NCI-H1417 treated with DMSO at 0.1 percent for 48 hours (cell line): Measurements from ENCODE around the gene OR8K3.

Experiments used
- DNase-seq: peaks from one replicate; lab custom pipeline; 2025; lab: John Stamatoyannopoulos, UW

Gene OR8K3

GRCh38 chr11:56314844-56315243, at the start of gene OR8K3:
Gene OR8K3 (plus strand): TSS chr11:56315144. CDS start chr11:56318307, 3,163 bp downstream.
- DNase-seq: no peak

- no peak for DNase-seq
Measured at GRCh38 chr11:56271092-56271491, 43.9 kb upstream of the OR8K3 start.

GRCh38 chr11:56273854-56274253, 41.1 kb upstream of the OR8K3 start, which contains the start of gene OR5T1:
Gene OR5T1 (plus strand): TSS chr11:56274154. CDS start chr11:56275639, 1,485 bp downstream.
- no peak for DNase-seq

GRCh38 chr11:56292154-56292553, 22.8 kb upstream of the OR8K3 start, which contains the start of gene OR8H1:
Gene OR8H1 (minus strand): TSS chr11:56292254. CDS start chr11:56291062, 1,192 bp downstream.
- DNase-seq: no peak

GRCh38 chr11:56296898-56297297, 18.0 kb upstream of the OR8K3 start:
- DNase-seq: no peak

DNA sequence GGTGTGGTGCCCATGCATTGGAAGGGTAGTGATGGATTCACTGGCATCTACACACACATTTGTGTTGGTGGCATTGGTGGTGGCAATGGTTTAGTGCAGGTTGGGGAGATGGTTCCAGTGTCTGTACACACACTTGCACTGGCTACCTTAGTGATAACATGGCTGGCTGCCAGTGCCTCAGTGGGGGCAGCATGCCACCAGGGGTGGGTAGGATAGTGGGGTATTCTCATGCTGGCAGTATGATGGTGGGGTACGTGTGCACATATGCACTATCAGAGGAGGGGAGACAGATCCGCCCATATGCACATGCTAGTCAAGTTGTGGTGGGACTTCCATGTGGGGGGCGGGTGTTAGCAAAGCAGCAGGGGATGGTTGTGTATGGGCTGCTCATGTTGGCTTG, 7.1 kb upstream of the OR8K3 start:
- DNase-seq: no peak

DNA sequence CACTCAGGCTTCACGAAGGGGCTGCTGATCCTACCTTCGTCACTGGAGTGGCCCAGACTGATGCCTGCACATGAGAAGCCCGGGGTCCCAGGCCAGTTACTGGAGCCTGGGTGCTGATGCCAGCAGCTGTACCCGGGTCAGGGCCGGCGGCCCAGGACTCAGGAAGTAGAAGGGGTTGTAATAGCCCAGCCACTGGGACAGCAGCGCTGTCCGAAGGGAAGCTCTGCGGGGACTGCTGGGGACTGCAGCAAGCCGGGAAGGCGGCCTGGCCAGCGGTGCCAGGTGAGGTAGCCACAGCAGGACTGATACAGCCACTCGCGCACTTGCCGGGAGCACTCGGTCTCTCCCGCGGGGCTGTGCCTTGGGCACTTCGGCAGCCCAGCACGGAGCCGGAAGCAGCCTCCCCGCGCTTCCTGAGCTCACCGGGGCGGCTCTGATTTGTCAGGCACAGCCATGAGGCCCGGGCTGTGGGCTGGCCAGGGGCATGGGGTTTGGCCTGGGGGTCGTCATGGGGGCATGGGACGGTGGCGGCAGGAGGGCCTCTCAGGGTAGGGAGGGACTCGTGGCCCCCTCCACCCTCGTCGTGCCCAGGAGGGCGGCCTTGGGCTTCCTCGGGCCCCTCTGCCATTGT, 17.0 kb downstream of the OR8K3 start:
- no peak for DNase-seq

DNA sequence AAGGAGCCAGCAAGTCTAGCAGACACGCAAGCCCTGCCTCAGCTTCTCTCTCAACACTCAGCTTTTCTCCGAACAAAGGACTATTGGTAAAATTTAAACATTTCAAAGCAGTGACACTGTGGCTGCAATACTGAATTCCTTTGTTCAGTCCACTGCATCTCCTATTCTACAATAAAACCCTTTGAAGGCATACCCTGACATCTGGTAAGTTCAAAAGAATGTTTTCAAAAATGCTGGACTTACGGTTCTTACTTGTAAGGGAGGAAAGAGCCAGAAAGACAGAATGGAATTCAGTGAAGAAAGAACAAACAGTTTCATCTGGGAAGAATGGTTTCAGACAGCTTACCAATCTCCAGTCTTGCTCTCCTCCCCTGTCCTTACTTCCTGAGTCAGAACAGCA, 18.2 kb downstream of the OR8K3 start:
- DNase-seq: no peak

GRCh38 chr11:56340289-56340688, 25.3 kb downstream of the OR8K3 start:
- DNase-seq: no peak

- no peak for DNase-seq
Measured at GRCh38 chr11:56345739-56346138, 30.8 kb downstream of the OR8K3 start, which contains the start of gene OR8K1. Gene OR8K1 (plus strand): TSS chr11:56346039. CDS start chr11:56346039, 0 bp downstream.

GRCh38 chr11:56353991-56354390, 39.0 kb downstream of the OR8K3 start, which contains the start of gene OR8J1:
Gene OR8J1 (plus strand): TSS chr11:56354291. CDS start chr11:56360247, 5,956 bp downstream.
- no peak for DNase-seq
